ENCODE measurements around the gene NUCB2.
"Not testable (repeated sequence)": the region's sequence is repeated elsewhere in the genome, so short reads cannot be mapped to it uniquely, and the experiment has no call there.

NUCB2 gene

GRCh38 chr11:17240780-17241179 lies 35.8 kb upstream of the NUCB2 start:
- DNase-seq (ENCODE audit: low read depth) = no peak
- TF ChIP-seq CTCF (conservative IDR thresholded peaks at IDR 0.05; ENCODE audit: control insufficient read depth, insufficient read depth, low read depth, low read length) = no peak
- H3K4me3 ChIP-seq (ENCODE audit: control insufficient read depth, low read depth, low read length) = no peak overlapping the region

- not testable (repeated sequence) for H3K4me3 ChIP-seq (ENCODE audit: control insufficient read depth, low read depth, low read length); DNase-seq (ENCODE audit: low read depth)
Measured at GRCh38 chr11:17242954-17243353, 33.6 kb upstream of the NUCB2 start.

GRCh38 chr11:17244046-17244445 lies 32.5 kb upstream of the NUCB2 start:
- no peak for TF ChIP-seq CTCF (conservative IDR thresholded peaks at IDR 0.05; ENCODE audit: control insufficient read depth, insufficient read depth, low read depth, low read length)
- H3K4me3 ChIP-seq (ENCODE audit: control insufficient read depth, low read depth, low read length) = no peak overlapping the region

GRCh38 chr11:17250561-17251350 lies 25.8 kb upstream of the NUCB2 start:
- no peak for TF ChIP-seq CTCF (conservative IDR thresholded peaks at IDR 0.05; ENCODE audit: control insufficient read depth, insufficient read depth, low read depth, low read length)
- DNase-seq (ENCODE audit: low read depth) = peak; percentile 35
- no peak overlapping the region for H3K4me3 ChIP-seq (ENCODE audit: control insufficient read depth, low read depth, low read length)

More at GRCh38 chr11:17244046-17244445, 32.5 kb upstream of the NUCB2 start:
- no peak for DNase-seq (ENCODE audit: low read depth)

GRCh38 chr11:17252704-17253103 lies 23.8 kb upstream of the NUCB2 start:
- no peak for TF ChIP-seq CTCF (conservative IDR thresholded peaks at IDR 0.05; ENCODE audit: control insufficient read depth, insufficient read depth, low read depth, low read length)
- H3K4me3 ChIP-seq (ENCODE audit: control insufficient read depth, low read depth, low read length) = no peak overlapping the region
- DNase-seq (ENCODE audit: low read depth) = no peak

GRCh38 chr11:17256512-17256911 lies 20.0 kb upstream of the NUCB2 start:
- no peak overlapping the region for H3K4me3 ChIP-seq (ENCODE audit: control insufficient read depth, low read depth, low read length)
- TF ChIP-seq CTCF (conservative IDR thresholded peaks at IDR 0.05; ENCODE audit: control insufficient read depth, insufficient read depth, low read depth, low read length) = no peak
- DNase-seq (ENCODE audit: low read depth) = peak; percentile 96

- H3K4me3 ChIP-seq (ENCODE audit: control insufficient read depth, low read depth, low read length) = no peak overlapping the region
Measured at GRCh38 chr11:17257196-17257595, 19.3 kb upstream of the NUCB2 start.

More at GRCh38 chr11:17257196-17257595, 19.3 kb upstream of the NUCB2 start:
- peak; percentile 82 for DNase-seq (ENCODE audit: low read depth)
- no peak for TF ChIP-seq CTCF (conservative IDR thresholded peaks at IDR 0.05; ENCODE audit: control insufficient read depth, insufficient read depth, low read depth, low read length)
